ENCODE measurements around the gene ARNT2.

Gene ARNT2

DNA sequence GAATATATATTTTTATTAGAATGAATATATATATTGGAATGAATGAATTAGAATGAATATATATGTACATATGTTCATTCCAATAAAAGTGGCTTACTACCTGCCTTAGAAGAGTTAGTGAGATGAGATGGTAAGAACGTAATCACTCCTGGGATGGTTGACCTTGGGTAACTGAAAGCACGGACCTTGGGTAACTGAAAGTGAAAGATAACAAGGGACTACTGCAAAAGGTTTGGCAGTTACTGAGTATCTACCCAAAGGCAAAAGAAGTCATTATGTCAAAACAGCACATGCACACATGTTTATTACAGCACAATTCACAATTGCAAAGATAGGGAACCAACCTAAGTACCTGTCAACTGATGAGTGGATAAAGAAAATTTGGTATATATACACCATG, 16.5 kb downstream of the ARNT2 start:
- no peak for DNase-seq

DNA sequence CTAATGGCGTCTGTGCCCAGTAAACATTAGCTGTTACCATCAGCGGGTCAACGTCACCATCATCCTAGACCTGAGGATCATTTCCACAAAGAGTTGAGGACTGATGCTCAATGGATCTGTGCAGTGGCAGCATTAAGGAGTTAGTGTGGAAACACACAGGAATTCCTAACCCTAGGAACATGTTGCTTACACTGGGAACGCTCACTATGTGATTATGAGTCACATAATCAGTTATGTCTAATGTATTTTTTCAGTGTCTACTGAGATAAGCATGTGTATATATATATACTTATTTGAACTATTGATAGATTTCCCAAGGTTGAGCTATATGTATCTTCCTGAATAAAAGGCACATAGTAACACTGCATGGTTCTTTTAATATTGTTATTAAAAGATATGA, 19.0 kb downstream of the ARNT2 start:
- no peak for DNase-seq
- TF ChIP-seq POLR2A (IDR thresholded peaks at IDR 0.05; ENCODE audit: low read length) (no peak), GATA1 (IDR thresholded peaks at IDR 0.05; ENCODE audit: low read depth, low read length) (no peak)

More for the DNA sequence above, 16.5 kb downstream of the ARNT2 start:
- TF ChIP-seq GATA1 (IDR thresholded peaks at IDR 0.05; ENCODE audit: low read depth, low read length) (no peak), POLR2A (IDR thresholded peaks at IDR 0.05; ENCODE audit: low read length) (no peak)

DNA sequence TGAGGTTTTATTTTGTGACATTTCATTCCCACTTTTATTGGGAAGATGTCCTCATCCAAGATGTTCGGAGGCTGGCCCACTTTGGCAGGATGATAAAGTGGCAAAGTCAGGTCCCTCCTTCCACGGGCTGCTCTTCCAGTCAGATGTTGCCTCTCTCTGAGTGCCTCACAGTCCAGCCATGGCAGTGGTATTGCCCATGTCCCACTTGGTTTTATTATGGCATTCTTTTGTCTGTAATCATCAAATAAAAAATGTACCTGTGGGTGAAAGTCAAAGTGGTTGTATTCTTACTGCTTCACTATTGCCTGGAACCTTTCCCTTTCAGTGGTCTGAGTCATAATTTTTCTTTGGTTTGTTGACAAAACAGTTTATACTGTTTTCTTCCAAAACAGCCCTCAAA, 20.2 kb downstream of the ARNT2 start:
- TF ChIP-seq POLR2A (IDR thresholded peaks at IDR 0.05; ENCODE audit: low read length), result no peak
- TF ChIP-seq GATA1 (IDR thresholded peaks at IDR 0.05; ENCODE audit: low read depth, low read length), result no peak
- DNase-seq, result no peak

DNA sequence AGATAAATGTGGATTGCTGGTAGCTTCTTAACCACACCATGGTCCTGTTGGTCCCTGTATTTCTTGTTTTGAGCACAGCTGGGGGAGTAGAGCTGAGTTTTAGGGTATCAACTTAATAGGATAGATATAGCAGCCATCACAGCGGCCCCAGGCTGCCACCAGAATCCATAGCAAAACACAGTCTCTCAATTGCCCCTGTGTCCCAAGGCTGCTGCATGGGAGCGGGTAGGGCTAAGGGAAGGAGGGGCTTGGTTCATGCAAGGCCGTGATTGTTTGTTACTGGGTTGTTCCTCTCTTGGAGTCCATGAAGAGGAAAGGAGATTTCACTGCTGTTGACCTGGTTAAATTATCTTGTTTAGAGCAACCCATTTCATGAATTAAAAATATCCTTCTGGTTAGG, 22.1 kb downstream of the ARNT2 start:
- TF ChIP-seq GATA1 (IDR thresholded peaks at IDR 0.05; ENCODE audit: low read depth, low read length) (no peak), POLR2A (IDR thresholded peaks at IDR 0.05; ENCODE audit: low read length) (no peak)

DNA sequence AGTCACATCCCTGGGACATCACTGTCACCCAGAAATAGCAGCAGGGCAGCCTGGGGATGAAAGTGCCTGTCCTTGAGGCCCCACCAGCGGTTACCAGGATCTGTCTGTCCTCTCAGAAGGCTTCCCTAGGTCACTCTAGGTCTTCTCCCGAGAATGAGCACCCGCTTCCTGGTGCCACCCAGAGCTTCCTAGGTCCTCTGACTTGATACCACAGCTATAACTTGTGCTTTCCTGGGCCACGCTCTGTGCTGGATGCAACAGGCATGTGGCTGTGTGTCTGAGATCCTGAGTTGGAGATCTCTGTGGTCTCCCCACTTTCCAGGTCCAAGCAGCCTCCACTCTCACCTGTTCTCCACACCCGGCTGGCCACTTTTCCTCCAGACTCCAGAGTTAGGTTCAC, 25.8 kb downstream of the ARNT2 start:
- TF ChIP-seq POLR2A (IDR thresholded peaks at IDR 0.05; ENCODE audit: low read length), result no peak
- TF ChIP-seq GATA1 (IDR thresholded peaks at IDR 0.05; ENCODE audit: low read depth, low read length), result no peak
- DNase-seq, result no peak

More for the DNA sequence above, 22.1 kb downstream of the ARNT2 start:
- DNase-seq, result no peak

DNA sequence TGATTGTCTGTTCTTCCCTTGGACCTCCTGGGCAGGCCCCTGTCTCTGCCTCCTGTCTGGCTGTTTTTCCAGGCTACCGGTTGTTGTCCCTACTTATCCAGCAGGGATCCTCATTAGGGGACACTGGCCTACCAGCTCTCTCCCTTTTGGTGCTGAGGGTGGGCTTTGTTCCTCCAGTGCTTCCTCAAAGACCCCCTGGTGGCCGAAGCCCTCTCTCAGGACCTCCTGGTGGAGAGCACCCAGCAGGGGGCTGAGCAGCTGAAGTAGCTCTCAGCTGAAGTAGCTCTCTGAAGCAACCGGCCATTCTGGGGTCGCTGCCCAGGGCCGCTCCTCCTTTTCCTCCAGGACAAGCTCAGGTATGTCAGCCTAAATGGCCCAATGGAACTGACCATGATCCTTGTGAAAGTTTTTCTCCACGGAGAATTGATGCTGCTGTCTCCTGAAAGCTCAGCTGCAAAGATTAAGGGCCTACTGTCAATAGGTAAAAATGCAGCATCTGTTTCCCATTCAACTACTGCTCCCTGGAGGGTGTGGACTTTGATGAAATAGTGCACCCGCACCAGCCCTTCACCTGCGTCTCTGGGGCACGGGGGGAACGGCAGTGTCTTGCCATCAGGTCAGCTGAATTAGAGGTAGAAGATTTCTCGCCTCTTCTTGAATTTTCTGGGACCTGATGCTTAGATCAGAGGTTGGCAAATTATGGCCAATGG, 27.6 kb downstream of the ARNT2 start:
- no peak for DNase-seq
- no peak for TF ChIP-seq GATA1 (IDR thresholded peaks at IDR 0.05; ENCODE audit: low read depth, low read length)
- TF ChIP-seq POLR2A (IDR thresholded peaks at IDR 0.05; ENCODE audit: low read length), result no peak

DNA sequence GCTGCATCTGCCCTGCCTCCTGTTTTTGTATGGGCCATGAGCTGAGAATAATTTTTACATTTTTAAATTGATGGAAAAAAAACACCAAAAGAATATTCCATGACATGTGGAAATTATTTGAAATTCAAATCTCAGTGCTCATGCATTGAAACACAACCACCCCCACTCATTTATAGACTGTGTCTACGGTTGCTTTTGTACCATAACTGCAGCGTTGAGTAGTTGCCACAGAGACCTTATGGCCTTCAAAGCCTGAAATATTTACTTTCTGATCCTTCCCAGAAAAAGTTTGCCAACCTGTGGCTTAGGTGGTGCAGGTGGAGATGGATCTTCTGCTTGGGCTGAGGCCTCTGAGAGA, 28.1 kb downstream of the ARNT2 start:
- TF ChIP-seq GATA1 (IDR thresholded peaks at IDR 0.05; ENCODE audit: low read depth, low read length), result no peak
- TF ChIP-seq POLR2A (IDR thresholded peaks at IDR 0.05; ENCODE audit: low read length), result no peak

DNA sequence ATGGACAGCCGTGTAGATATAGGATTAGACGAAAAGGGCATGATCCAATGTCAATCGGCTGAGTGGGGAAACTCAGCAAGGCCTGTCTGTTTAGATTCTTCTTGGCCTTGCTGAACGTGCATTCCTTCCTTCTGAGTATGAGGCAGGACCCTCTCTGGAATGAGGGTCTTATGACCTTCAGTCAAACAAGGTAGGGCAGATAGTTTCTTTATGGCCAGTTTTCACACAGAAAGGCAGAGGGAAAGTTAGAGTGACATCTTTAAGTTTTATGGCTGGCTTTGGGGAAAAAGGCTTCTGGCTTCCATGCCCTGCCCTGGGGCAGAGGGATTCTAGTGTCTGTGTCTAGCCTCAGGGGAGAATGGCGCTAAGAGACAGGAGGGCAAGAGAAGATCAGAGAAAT, 29.7 kb downstream of the ARNT2 start:
- no peak for DNase-seq
- no peak for TF ChIP-seq POLR2A (IDR thresholded peaks at IDR 0.05; ENCODE audit: low read length)
- TF ChIP-seq GATA1 (IDR thresholded peaks at IDR 0.05; ENCODE audit: low read depth, low read length), result no peak

More for the DNA sequence above, 28.1 kb downstream of the ARNT2 start:
- DNase-seq, result no peak

DNA sequence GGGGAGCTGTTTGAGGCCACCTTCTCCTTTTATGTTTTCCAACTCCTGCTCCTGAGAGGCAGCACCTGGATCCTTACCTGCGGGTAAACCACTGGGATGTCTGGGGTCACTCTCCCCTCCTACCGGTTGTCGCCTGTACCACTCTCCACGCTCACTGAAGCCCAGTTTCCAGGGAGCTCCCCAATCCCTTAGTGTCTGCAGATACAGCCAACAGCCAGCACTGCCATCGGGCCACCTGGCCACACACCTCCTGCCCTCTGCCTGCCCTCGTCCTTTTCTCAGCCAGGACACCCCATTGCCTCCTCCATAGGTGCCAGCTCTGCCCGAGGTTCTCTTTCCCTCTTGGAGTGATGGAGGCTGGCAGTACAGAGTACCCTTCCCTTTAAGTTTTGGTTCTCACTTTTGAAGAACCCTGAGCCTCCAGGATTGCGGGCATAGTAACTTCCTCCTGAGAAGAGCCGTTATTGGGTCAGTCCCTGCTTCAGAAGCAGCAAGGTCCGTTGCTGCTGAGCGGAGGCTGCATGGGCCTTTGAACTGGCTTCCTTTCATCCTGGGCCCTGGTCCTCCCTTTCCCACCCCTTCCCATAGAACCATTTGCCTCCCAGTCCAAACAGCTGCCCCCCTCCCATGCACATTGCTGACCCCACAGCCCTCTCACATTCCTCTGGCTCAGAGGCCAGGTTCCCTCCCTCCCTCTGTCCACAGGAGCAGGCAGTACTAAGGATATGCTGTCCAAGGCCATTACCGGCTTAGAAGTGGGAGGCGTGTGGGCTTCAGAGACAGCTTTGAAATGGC, 30.9 kb downstream of the ARNT2 start:
- no peak for DNase-seq
- TF ChIP-seq POLR2A (IDR thresholded peaks at IDR 0.05; ENCODE audit: low read length), result no peak
- TF ChIP-seq GATA1 (IDR thresholded peaks at IDR 0.05; ENCODE audit: low read depth, low read length), result no peak

DNA sequence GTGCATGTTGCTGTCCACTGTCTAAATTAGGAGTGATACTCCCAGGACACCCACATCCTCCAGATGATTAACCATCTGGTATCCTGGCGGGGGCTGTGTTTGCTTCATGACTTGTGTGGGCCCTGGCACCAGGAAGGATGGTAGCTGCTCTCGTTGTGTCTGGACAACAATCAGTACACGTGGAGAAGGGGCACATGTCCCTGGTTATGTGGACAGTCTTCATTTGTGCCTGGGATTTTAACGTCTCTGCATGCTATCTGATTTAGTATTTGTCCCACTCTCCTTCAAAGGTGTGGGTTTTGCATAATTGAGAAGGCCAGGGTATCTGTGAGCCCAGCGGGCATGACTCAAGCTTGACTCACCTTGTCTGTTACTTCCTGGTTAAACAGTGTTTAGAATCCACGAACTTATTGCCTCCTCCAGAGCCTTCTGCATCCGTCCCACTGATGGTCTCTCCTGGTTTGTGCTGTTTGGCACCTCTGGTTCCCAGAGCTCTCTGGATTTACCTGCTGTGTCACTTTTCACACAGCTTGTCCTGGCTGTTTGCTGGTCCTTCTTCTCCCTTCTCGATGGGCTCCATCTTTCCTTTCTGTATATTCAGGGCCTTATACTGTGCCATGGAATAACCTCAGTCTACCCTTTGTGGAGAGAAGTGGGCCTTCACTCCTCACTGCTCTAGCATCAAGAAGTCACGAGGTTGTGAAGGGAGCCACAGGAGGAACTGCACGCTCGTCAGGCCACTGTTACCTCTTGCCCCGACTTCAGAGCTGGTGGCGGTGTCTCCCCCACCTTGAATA, 32.5 kb downstream of the ARNT2 start:
- DNase-seq, result no peak
- TF ChIP-seq POLR2A (IDR thresholded peaks at IDR 0.05; ENCODE audit: low read length) (no peak), GATA1 (IDR thresholded peaks at IDR 0.05; ENCODE audit: low read depth, low read length) (no peak)

DNA sequence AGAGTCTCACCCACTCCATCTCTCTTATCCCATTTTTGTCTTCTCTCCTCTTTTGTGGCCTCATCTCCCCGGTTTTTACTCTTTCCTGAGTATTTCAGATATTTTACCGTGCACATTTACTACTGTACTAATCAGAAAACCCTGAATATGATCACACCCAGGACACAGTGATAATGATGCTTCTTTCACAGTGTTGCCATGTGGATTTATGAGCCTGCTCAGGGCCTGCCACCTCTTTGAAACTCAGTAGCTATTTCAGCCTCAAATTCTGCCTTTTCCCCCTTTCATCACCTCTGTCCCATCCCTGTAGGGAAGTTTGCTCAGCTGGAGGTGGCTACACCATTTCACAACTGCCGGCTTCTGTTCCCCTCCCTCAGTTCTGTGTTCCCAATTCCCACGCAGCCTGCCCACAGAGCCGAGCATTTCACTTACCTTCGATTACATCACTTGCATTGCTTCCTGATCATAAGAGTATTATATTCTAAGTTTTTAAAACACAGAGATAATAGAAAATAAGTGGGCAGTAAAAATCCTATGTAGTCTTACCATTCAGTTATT, 33.2 kb downstream of the ARNT2 start:
- TF ChIP-seq POLR2A (IDR thresholded peaks at IDR 0.05; ENCODE audit: low read length) (no peak), GATA1 (IDR thresholded peaks at IDR 0.05; ENCODE audit: low read depth, low read length) (no peak)
- no peak for DNase-seq

DNA sequence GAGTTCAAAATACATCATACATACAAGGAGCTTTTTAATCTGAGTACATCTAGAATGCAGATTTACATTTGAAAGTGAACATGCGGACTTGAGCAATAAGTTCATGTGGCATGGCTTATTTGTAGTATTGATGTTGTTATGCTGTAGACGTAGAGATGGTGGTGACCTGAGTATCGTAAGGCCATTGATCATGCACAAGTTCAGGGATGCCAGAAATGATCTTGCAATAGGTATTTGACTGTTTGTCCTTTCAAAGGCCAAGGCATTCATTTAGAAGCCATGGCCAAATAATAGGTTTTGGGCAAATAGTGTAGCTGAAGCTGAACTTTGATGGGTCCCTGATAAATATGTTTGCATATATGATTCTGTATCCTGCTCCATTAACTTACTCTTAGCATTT, 35.0 kb downstream of the ARNT2 start:
- DNase-seq, result no peak
- TF ChIP-seq POLR2A (IDR thresholded peaks at IDR 0.05; ENCODE audit: low read length), result no peak
- no peak for TF ChIP-seq GATA1 (IDR thresholded peaks at IDR 0.05; ENCODE audit: low read depth, low read length)

DNA sequence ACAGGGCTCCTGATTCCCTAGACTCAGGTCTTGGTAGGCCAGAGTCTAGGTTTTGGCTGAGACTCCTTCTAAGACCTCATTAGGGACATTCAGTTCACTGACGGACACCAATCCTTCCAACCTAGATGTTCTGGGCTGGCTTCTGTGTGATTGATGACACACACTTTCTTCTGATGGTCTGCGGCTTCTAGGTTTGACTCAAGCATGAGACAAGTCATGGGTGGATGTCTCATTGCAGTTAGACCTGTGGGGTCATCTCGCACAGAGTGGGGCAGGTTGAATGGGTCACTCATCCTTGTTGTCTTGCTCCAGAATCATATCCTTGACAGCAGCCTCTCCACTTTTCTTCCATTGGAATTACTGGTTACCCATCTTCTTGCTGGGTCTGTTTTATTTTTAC, 35.8 kb downstream of the ARNT2 start:
- TF ChIP-seq POLR2A (IDR thresholded peaks at IDR 0.05; ENCODE audit: low read length) (no peak), GATA1 (IDR thresholded peaks at IDR 0.05; ENCODE audit: low read depth, low read length) (no peak)
- no peak for DNase-seq

DNA sequence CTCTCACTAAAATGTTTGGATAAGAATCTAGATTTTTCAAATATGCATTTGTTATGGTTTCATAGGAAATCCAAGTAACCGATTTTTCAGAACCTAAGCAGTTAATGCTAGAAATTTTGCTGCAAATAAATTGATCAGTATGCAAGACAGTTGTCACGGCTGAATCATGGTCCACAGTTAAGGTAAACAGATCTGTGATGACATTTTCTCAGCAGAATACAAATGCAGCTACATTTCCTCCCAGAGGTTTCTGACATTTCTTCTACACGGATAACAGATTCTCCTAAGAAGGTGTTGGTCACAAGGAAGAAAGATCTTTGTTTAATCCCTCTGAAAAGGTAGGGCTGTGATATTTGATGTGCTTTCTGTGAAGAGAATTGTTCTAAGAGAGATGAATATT, 36.9 kb downstream of the ARNT2 start:
- no peak for DNase-seq
- TF ChIP-seq GATA1 (IDR thresholded peaks at IDR 0.05; ENCODE audit: low read depth, low read length) (no peak), POLR2A (IDR thresholded peaks at IDR 0.05; ENCODE audit: low read length) (no peak)
